Measurements from ENCODE around the gene ADAMTSL1. TPM values are rescaled to one million over a fixed set of nuclear protein-coding genes. Genes with fewer than 3 reads are reported as not detected.

Gene ADAMTSL1
- total and polyA plus RNA-seq, 9 of the 15 experiments (the other 6 are each of a cell fraction or from before 2014, with no cell fraction given): 0.01 TPM; not detected in 8

DNA sequence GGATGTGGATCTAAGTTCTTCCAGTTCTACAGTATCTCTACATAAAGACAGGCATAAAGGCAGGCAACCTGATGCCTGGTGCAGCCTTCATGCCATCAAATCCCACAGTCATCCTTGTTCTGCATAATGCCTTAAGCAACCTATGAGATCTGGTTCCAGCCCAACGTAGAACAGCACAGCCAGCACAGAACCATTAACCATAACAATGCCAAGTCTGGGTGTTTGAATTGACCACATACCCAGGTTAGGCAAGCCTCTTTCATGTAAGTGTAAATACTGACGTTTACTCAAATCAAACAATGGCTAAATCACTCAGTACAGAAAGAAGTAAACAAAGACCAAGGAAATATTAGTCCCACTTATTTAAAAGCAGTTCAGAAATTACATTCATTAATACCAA, 195.0 kb downstream of the ADAMTSL1 start (continued):
- TF ChIP-seq, protein P1, sequence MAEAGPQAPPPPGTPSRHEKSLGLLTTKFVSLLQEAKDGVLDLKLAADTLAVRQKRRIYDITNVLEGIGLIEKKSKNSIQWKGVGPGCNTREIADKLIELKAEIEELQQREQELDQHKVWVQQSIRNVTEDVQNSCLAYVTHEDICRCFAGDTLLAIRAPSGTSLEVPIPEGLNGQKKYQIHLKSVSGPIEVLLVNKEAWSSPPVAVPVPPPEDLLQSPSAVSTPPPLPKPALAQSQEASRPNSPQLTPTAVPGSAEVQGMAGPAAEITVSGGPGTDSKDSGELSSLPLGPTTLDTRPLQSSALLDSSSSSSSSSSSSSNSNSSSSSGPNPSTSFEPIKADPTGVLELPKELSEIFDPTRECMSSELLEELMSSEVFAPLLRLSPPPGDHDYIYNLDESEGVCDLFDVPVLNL (CRISPR knock-in tag; IDR thresholded peaks at IDR 0.05; ENCODE audit: low read depth): no peak
- TF ChIP-seq SMARCE1 (IDR thresholded peaks at IDR 0.05) (no peak), ZNF12 (CRISPR knock-in tag; IDR thresholded peaks at IDR 0.05) (no peak), ZNF140 (CRISPR knock-in tag; IDR thresholded peaks at IDR 0.05) (no peak)

DNA sequence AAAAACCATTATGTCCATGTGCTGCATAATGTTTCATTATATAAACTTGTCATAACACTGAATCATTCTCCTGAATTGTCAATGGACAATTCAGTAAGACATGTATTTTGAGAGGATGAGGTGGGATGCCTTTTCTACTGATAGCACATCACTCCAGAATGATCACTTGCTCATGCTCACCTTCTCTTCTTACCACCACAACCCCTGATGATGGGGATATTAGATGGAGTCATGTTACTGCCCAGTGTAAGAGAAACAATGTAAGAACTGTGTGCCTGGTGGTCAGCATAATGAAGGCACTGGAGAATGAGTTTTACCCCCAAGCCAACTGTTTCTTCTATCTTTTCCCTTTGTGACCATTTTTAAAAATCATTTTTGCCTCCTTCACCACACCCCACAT, 198.8 kb downstream of the ADAMTSL1 start:
- Histone ChIP-seq H4K20me1 (replicated peaks; ENCODE audit: control insufficient read depth, insufficient read depth, low read length) (no peaks in the 10 kb centered on the region), H3K9me1 (ENCODE audit: control insufficient read depth, insufficient read depth, low read length) (no peaks in the 10 kb centered on the region), H3K4me2 (ENCODE audit: insufficient read depth, low read length) (no peak overlapping the region), H3K36me3 (ENCODE audit: control insufficient read depth, insufficient read depth, low read length) (no peaks in the 10 kb centered on the region), H3K9ac (ENCODE audit: insufficient read depth in 1 of 2, low read depth in 2 of 2, low read length in 2 of 2) (no peak overlapping the region), H2AFZ (ENCODE audit: low read depth, low read length) (no peak overlapping the region), H3K79me2 (ENCODE audit: control insufficient read depth, insufficient read depth, low read length) (no peaks in the 10 kb centered on the region), H3K4me3 (no peak overlapping the region), H3K9me3 (replicated peaks; ENCODE audit: control insufficient read depth, insufficient read depth, low read depth, low read length) (no peaks in the 10 kb centered on the region), H3K4me1 (replicated peaks in 1 of 2; ENCODE audit: control insufficient read depth in 2 of 2, insufficient read depth in 2 of 2, low read length in 2 of 2) (no peaks in the 10 kb centered on the region), H3K27ac (ENCODE audit: extremely low read depth, low read depth, low read length) (no peak overlapping the region), H3K27me3 (ENCODE audit: control insufficient read depth in 2 of 2, insufficient read depth in 2 of 2, low read length in 2 of 2) (no peaks in the 10 kb centered on the region)
- CTCF ChIA-PET (ENCODE audit: low intra/inter-chr PET ratio): no interaction called here
- no peak for FAIRE-seq
- no peak for DNase-seq (ENCODE audit: extremely low read depth in 1 of 4, low spot score in 3 of 4)
- TF ChIP-seq BRCA1 (IDR thresholded peaks at IDR 0.05) (no peak), BRCA1 (CRISPR knock-in tag; IDR thresholded peaks at IDR 0.05) (no peak)
- TF ChIP-seq, protein P2, sequence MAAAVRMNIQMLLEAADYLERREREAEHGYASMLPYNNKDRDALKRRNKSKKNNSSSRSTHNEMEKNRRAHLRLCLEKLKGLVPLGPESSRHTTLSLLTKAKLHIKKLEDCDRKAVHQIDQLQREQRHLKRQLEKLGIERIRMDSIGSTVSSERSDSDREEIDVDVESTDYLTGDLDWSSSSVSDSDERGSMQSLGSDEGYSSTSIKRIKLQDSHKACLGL (CRISPR knock-in tag; IDR thresholded peaks at IDR 0.05; ENCODE audit: borderline replicate concordance, poor library complexity, severe bottlenecking): no peak
- POLR2A ChIA-PET: interaction anchor here (0.5 kb wide), 1 partner anchor 549 kb away, joined by 3 read pairs; no protein-coding TSS in a partner anchor
- intact Hi-C loops (cut with micrococcal nuclease) (no loop called here), in situ Hi-C loops (cut with MboI) (no loop called here)
- no peak for ATAC-seq
- BruUV-seq (replicated peaks): no TSS peak

Data from K562 (cell line).